Measurements from ENCODE around the gene FYB2. TPM values are rescaled to one million over a fixed set of nuclear protein-coding genes. Genes with fewer than 3 reads are reported as not detected.

FYB2 gene
- total and polyA plus RNA-seq, 5 experiments from 2014 or later, result not detected

GRCh38 chr1:56830052-56830451 is 10.8 kb upstream of the FYB2 start:
- H3K36me3 Mint-ChIP-seq, result no peaks in the 10 kb centered on the region
- POLR2A ChIA-PET, result no interaction called here
- no peak for ATAC-seq

GRCh38 chr1:56827711-56828110 is 8.5 kb upstream of the FYB2 start:
- peaks cover 6 to 72% (median 27%) of the 10 kb centered on the region in 5 donors for H3K27me3 Mint-ChIP-seq
- H3K27ac Mint-ChIP-seq, result no peak overlapping the region
- POLR2A ChIA-PET, result no interaction called here
- DNase-seq (no peak), ATAC-seq (no peak)
- no peaks in the 10 kb centered on the region for H3K36me3 Mint-ChIP-seq
- no peak overlapping the region for H3K4me3 Mint-ChIP-seq
- H3K4me1 Mint-ChIP-seq, result peaks cover 0 to 8% (median 5%) of the 10 kb centered on the region in 4 donors
- H3K9me3 Mint-ChIP-seq, result no peaks in the 10 kb centered on the region

More at GRCh38 chr1:56830052-56830451, 10.8 kb upstream of the FYB2 start:
- DNase-seq, result no peak
- Mint-ChIP-seq H3K27ac (no peak overlapping the region), H3K4me1 (peaks cover 0 to 8% (median 5%) of the 10 kb centered on the region in 4 donors), H3K27me3 (peaks cover 5 to 62% (median 25%) of the 10 kb centered on the region in 5 donors), H3K4me3 (no peak overlapping the region), H3K9me3 (no peaks in the 10 kb centered on the region)

- Mint-ChIP-seq H3K9me3 (no peaks in the 10 kb centered on the region), H3K4me1 (no peaks in the 10 kb centered on the region), H3K4me3 (no peak overlapping the region), H3K36me3 (no peaks in the 10 kb centered on the region), H3K27me3 (peaks cover 4 to 70% (median 21%) of the 10 kb centered on the region in 5 donors), H3K27ac (no peak overlapping the region)
- no peak for DNase-seq
- no peak for ATAC-seq
- POLR2A ChIA-PET, result interaction anchor here (0.6 kb wide), 1 partner anchor 133 kb away, joined by 5 read pairs; no protein-coding TSS in a partner anchor
Measured at GRCh38 chr1:56825436-56825835, 6.2 kb upstream of the FYB2 start.

- POLR2A ChIA-PET, result interaction anchor here (0.6 kb wide), 1 partner anchor 133 kb away, joined by 5 read pairs; no protein-coding TSS in a partner anchor
- Mint-ChIP-seq H3K27ac (no peak overlapping the region), H3K27me3 (peaks cover 4 to 74% (median 25%) of the 10 kb centered on the region in 5 donors), H3K9me3 (no peaks in the 10 kb centered on the region), H3K36me3 (no peaks in the 10 kb centered on the region), H3K4me1 (no peaks in the 10 kb centered on the region), H3K4me3 (no peak overlapping the region)
- ATAC-seq, result no peak
- DNase-seq, result no peak
Measured at GRCh38 chr1:56824938-56825337, 5.7 kb upstream of the FYB2 start.

- POLR2A ChIA-PET, result no interaction called here
- no peak for DNase-seq
- no peak overlapping the region for H3K27ac Mint-ChIP-seq
- no peaks in the 10 kb centered on the region for H3K4me1 Mint-ChIP-seq
- H3K4me3 Mint-ChIP-seq, result no peak overlapping the region
- no peaks in the 10 kb centered on the region for H3K9me3 Mint-ChIP-seq
- H3K27me3 Mint-ChIP-seq, result peaks cover 5 to 74% (median 29%) of the 10 kb centered on the region in 5 donors
- ATAC-seq, result no peak
- no peaks in the 10 kb centered on the region for H3K36me3 Mint-ChIP-seq
Measured at GRCh38 chr1:56824271-56824670, 5.1 kb upstream of the FYB2 start.

- POLR2A ChIA-PET, result no interaction called here
- H3K9me3 Mint-ChIP-seq, result no peaks in the 10 kb centered on the region
- H3K27ac Mint-ChIP-seq, result no peak overlapping the region
- no peaks in the 10 kb centered on the region for H3K36me3 Mint-ChIP-seq
- H3K27me3 Mint-ChIP-seq, result peaks cover 7 to 80% (median 25%) of the 10 kb centered on the region in 5 donors
- DNase-seq, result no peak
- H3K4me3 Mint-ChIP-seq, result no peak overlapping the region
- H3K4me1 Mint-ChIP-seq, result no peaks in the 10 kb centered on the region
- ATAC-seq, result no peak
Measured at GRCh38 chr1:56821462-56821797, 2.2 kb upstream of the FYB2 start.

GRCh38 chr1:56820755-56821461 is 1.7 kb upstream of the FYB2 start:
- Mint-ChIP-seq H3K4me3 (no peak overlapping the region), H3K27me3 (peaks cover 7 to 79% (median 21%) of the 10 kb centered on the region in 5 donors), H3K4me1 (no peaks in the 10 kb centered on the region), H3K36me3 (no peaks in the 10 kb centered on the region), H3K27ac (no peak overlapping the region), H3K9me3 (no peaks in the 10 kb centered on the region)
- DNase-seq (peak in 7 of 10 donors; percentile 7 to 51 (median 32)), ATAC-seq (peak in 1 of 2 donors; percentile 48)
- POLR2A ChIA-PET, result no interaction called here

GRCh38 chr1:56817716-56818463 is 1.3 kb downstream of the FYB2 start:
- Mint-ChIP-seq H3K27me3 (peaks cover 9 to 85% (median 21%) of the 10 kb centered on the region in 5 donors), H3K9me3 (peaks cover 0 to 11% (median 4%) of the 10 kb centered on the region in 9 donors), H3K4me3 (no peak overlapping the region), H3K4me1 (no peaks in the 10 kb centered on the region), H3K27ac (no peak overlapping the region), H3K36me3 (no peaks in the 10 kb centered on the region)
- ATAC-seq (no peak), DNase-seq (no peak)
- POLR2A ChIA-PET, result no interaction called here

- Mint-ChIP-seq H3K27me3 (peaks cover 9 to 86% (median 21%) of the 10 kb centered on the region in 5 donors), H3K4me3 (no peak overlapping the region), H3K27ac (no peak overlapping the region), H3K4me1 (no peaks in the 10 kb centered on the region), H3K9me3 (peaks cover 0 to 11% (median 4%) of the 10 kb centered on the region in 9 donors), H3K36me3 (no peaks in the 10 kb centered on the region)
- DNase-seq, result no peak
- POLR2A ChIA-PET, result no interaction called here
- ATAC-seq, result no peak
Measured at GRCh38 chr1:56816909-56817308, 2.3 kb downstream of the FYB2 start.

GRCh38 chr1:56816264-56816663 is 2.9 kb downstream of the FYB2 start:
- H3K36me3 Mint-ChIP-seq, result no peaks in the 10 kb centered on the region
- H3K9me3 Mint-ChIP-seq, result peaks cover 0 to 11% (median 4%) of the 10 kb centered on the region in 9 donors
- DNase-seq, result no peak
- H3K27ac Mint-ChIP-seq, result no peak overlapping the region
- no peak for ATAC-seq
- H3K4me1 Mint-ChIP-seq, result no peaks in the 10 kb centered on the region
- peaks cover 9 to 79% (median 18%) of the 10 kb centered on the region in 5 donors for H3K27me3 Mint-ChIP-seq
- POLR2A ChIA-PET, result no interaction called here
- H3K4me3 Mint-ChIP-seq, result no peak overlapping the region

- POLR2A ChIA-PET, result no interaction called here
- peak overlapping the region in 1 of 10 donors; percentile 74 for H3K27ac Mint-ChIP-seq
- H3K27me3 Mint-ChIP-seq, result peaks cover 6 to 81% (median 21%) of the 10 kb centered on the region in 5 donors
- DNase-seq (no peak), ATAC-seq (no peak)
- H3K9me3 Mint-ChIP-seq, result peaks cover 0 to 11% (median 4%) of the 10 kb centered on the region in 9 donors
- no peaks in the 10 kb centered on the region for H3K36me3 Mint-ChIP-seq
- H3K4me1 Mint-ChIP-seq, result no peaks in the 10 kb centered on the region
- H3K4me3 Mint-ChIP-seq, result no peak overlapping the region
Measured at GRCh38 chr1:56814205-56814604, 5.0 kb downstream of the FYB2 start.

- no peak for ATAC-seq
Measured at GRCh38 chr1:56811331-56811730, 7.9 kb downstream of the FYB2 start.

GRCh38 chr1:56808410-56808809 is 10.8 kb downstream of the FYB2 start:
- POLR2A ChIA-PET, result no interaction called here
- Mint-ChIP-seq H3K9me3 (peaks cover 0 to 2% (median 0%) of the 10 kb centered on the region in 9 donors), H3K4me1 (peaks cover 0 to 2% (median 0%) of the 10 kb centered on the region in 4 donors), H3K27ac (no peak overlapping the region), H3K36me3 (no peaks in the 10 kb centered on the region), H3K4me3 (no peak overlapping the region), H3K27me3 (peaks cover 5 to 35% (median 13%) of the 10 kb centered on the region in 5 donors)
- no peak for DNase-seq
- ATAC-seq, result no peak

More at GRCh38 chr1:56811331-56811730, 7.9 kb downstream of the FYB2 start:
- H3K4me1 Mint-ChIP-seq, result no peaks in the 10 kb centered on the region
- H3K27me3 Mint-ChIP-seq, result peaks cover 3 to 52% (median 19%) of the 10 kb centered on the region in 5 donors
- no peak for DNase-seq
- H3K36me3 Mint-ChIP-seq, result no peaks in the 10 kb centered on the region
- POLR2A ChIA-PET, result no interaction called here
- no peak overlapping the region for H3K4me3 Mint-ChIP-seq
- H3K27ac Mint-ChIP-seq, result no peak overlapping the region
- peaks cover 0 to 11% (median 4%) of the 10 kb centered on the region in 9 donors for H3K9me3 Mint-ChIP-seq
